ENCODE results near the gene CRTC2. TPM values are rescaled to one million over a fixed set of nuclear protein-coding genes. Genes with fewer than 3 reads are reported as not detected.

Gene CRTC2
- total and polyA plus RNA-seq, 2 of the 4 experiments (the other 2 are of a cell fraction), result 2.7 to 20.1 TPM

DNA sequence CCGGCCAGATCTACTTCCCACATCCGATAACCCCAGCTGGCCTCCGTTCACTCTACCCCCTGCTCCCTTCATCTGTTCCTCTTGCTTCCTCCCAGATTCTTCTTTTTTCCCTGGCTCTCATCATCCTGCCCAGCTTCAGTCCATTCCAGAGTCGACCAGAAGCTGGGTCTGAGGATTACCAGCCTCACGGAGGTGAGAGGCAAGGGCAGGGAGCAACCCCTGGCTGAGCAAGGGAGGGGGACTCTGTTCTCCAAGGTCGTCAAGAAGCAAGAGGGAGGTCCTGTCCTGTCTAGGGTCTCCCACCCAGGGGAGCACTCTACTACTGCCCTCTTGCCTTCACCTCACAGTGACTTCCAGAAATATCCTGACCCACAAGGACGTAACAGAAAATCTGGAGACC lies 15.1 kb upstream of the CRTC2 start:
- no peak for ATAC-seq (ENCODE audit: low read depth)
- no peak overlapping the region for H4K8ac ChIP-seq (ENCODE audit: low read depth in 2 of 2, low read length in 2 of 2)
- WGBS, 2 experiments (ENCODE audit: extremely low coverage in 2 of 2, insufficient read length in 1 of 2), result 95% methylated on average over 4 of the region's 7 CpGs; no CpG with 5 or more reads in 1 of the 2 experiments
- POLR2A ChIA-PET (ENCODE audit: unreplicated experiment), result no interaction called here
- no peak overlapping the region for H2AK5ac ChIP-seq (ENCODE audit: low read depth, low read length)
- no peak overlapping the region for H2BK120ac ChIP-seq (ENCODE audit: low read depth, low read length)
- H3K27me3 ChIP-seq (ENCODE audit: control insufficient read depth, insufficient read depth, low read length), result no peaks in the 10 kb centered on the region
- H3K4ac ChIP-seq (ENCODE audit: low read depth, low read length), result no peak overlapping the region
- no peak overlapping the region for H2AK9ac ChIP-seq (replicated peaks; ENCODE audit: low read depth, low read length, poor library complexity)
- in situ Hi-C loops (cut with MboI; ENCODE audit: low sequenced_read_pairs) (loop anchor here (10.0 to 25.0 kb wide), 2 partner anchors 299 to 436 kb away; partner anchors contain the start of genes ILF2, NPR1, S100A3 and S100A4), dilution Hi-C loops (cut with HindIII; ENCODE audit: low sequenced_read_pairs, unreplicated experiment) (no loop called here), intact Hi-C loops (cut with micrococcal nuclease) (no loop called here)
- H2AFZ ChIP-seq (replicated peaks; ENCODE audit: low read length, poor library complexity), result no peak overlapping the region
- no peaks in the 10 kb centered on the region; the same call in 1 of the 2 replicates for H3K4me1 ChIP-seq (ENCODE audit: control insufficient read depth, insufficient read depth, low read length)
- no peak overlapping the region for H4K91ac ChIP-seq (ENCODE audit: insufficient read depth, low read depth, low read length)
- H3K4me2 ChIP-seq (ENCODE audit: low read depth, low read length), result no peak overlapping the region
- no peaks in the 10 kb centered on the region for H3K9me3 ChIP-seq (ENCODE audit: control insufficient read depth, insufficient read depth, low read length)
- H3K18ac ChIP-seq (ENCODE audit: low read depth, low read length), result no peak overlapping the region
- peaks cover 19 to 46% of the 10 kb centered on the region in 2 experiments for H3K79me1 ChIP-seq (ENCODE audit: low read depth in 1 of 2, low read length in 2 of 2)
- H3K27ac ChIP-seq (ENCODE audit: insufficient read depth, low read length), result no peak overlapping the region
- H2BK20ac ChIP-seq (ENCODE audit: low read depth, low read length), result no peak overlapping the region
- H3K56ac ChIP-seq (ENCODE audit: extremely low read depth, insufficient read depth, low read length), result no peak overlapping the region
- H2BK15ac ChIP-seq (ENCODE audit: low read depth, low read length), result no peak overlapping the region
- no peak overlapping the region for H4K5ac ChIP-seq (ENCODE audit: low read depth, low read length)
- H3K23ac ChIP-seq (ENCODE audit: low read depth, low read length), result no peak overlapping the region
- H3K9me1 ChIP-seq (ENCODE audit: insufficient read depth, low read length), result peaks cover 20% of the 10 kb centered on the region
- H4K20me1 ChIP-seq (ENCODE audit: insufficient read depth, low read length), result no peaks in the 10 kb centered on the region
- no peak for DNase-seq
- CTCF ChIA-PET, result no interaction called here
- H2BK5ac ChIP-seq (ENCODE audit: low read depth, low read length, poor library complexity, severe bottlenecking), result no peak overlapping the region
- peaks cover 25% of the 10 kb centered on the region for H3K36me3 ChIP-seq (ENCODE audit: control insufficient read depth, insufficient read depth, low read length)
- TF ChIP-seq, protein P1, sequence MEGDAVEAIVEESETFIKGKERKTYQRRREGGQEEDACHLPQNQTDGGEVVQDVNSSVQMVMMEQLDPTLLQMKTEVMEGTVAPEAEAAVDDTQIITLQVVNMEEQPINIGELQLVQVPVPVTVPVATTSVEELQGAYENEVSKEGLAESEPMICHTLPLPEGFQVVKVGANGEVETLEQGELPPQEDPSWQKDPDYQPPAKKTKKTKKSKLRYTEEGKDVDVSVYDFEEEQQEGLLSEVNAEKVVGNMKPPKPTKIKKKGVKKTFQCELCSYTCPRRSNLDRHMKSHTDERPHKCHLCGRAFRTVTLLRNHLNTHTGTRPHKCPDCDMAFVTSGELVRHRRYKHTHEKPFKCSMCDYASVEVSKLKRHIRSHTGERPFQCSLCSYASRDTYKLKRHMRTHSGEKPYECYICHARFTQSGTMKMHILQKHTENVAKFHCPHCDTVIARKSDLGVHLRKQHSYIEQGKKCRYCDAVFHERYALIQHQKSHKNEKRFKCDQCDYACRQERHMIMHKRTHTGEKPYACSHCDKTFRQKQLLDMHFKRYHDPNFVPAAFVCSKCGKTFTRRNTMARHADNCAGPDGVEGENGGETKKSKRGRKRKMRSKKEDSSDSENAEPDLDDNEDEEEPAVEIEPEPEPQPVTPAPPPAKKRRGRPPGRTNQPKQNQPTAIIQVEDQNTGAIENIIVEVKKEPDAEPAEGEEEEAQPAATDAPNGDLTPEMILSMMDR (conservative IDR thresholded peaks at IDR 0.05; ENCODE audit: low read depth, low read length), result no peak
- TF ChIP-seq MXI1 (IDR thresholded peaks at IDR 0.05; ENCODE audit: borderline replicate concordance, low read depth, low read length), result no peak
- TF ChIP-seq BHLHE40 (IDR thresholded peaks at IDR 0.05; ENCODE audit: low read depth, low read length), result no peak
- no peak for TF ChIP-seq CEBPB (IDR thresholded peaks at IDR 0.05; ENCODE audit: low read depth, low read length)
- TF ChIP-seq MAZ (IDR thresholded peaks at IDR 0.05; ENCODE audit: borderline replicate concordance, low read depth, low read length), result no peak
- TF ChIP-seq RAD21 (IDR thresholded peaks at IDR 0.05; ENCODE audit: low read length), result no peak
- no peak for TF ChIP-seq SMC3 (IDR thresholded peaks at IDR 0.05; ENCODE audit: low read depth, low read length)
- TF ChIP-seq, protein P2, sequence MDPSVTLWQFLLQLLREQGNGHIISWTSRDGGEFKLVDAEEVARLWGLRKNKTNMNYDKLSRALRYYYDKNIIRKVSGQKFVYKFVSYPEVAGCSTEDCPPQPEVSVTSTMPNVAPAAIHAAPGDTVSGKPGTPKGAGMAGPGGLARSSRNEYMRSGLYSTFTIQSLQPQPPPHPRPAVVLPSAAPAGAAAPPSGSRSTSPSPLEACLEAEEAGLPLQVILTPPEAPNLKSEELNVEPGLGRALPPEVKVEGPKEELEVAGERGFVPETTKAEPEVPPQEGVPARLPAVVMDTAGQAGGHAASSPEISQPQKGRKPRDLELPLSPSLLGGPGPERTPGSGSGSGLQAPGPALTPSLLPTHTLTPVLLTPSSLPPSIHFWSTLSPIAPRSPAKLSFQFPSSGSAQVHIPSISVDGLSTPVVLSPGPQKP (IDR thresholded peaks at IDR 0.05; ENCODE audit: borderline replicate concordance, low read depth, low read length), result no peak
- no peak overlapping the region for H3K9ac ChIP-seq (ENCODE audit: low read depth, low read length)
- no TSS peak for BruUV-seq (replicated peaks)
- no peak overlapping the region for H3K14ac ChIP-seq (replicated peaks; ENCODE audit: low read depth, low read length)
- H3K4me3 ChIP-seq (ENCODE audit: insufficient read depth, low read depth, low read length), result no peak overlapping the region

Measured in IMR-90 (cell line).